Measurements from ENCODE around the gene EEF1A2.

EEF1A2 gene

GRCh38 chr20:63452821-63453523, 45.9 kb downstream of the EEF1A2 start:
- no peak for DNase-seq (ENCODE audit: low read depth in 2 of 2)

GRCh38 chr20:63452341-63452740, 46.5 kb downstream of the EEF1A2 start:
- no peak for DNase-seq (ENCODE audit: low read depth in 2 of 2)

- DNase-seq (ENCODE audit: low read depth in 2 of 2) = no peak
Observed at GRCh38 chr20:63451821-63452220, 47.1 kb downstream of the EEF1A2 start.

- DNase-seq (ENCODE audit: low read depth in 2 of 2) = no peak
Observed at GRCh38 chr20:63449796-63450730, 48.8 kb downstream of the EEF1A2 start.

GRCh38 chr20:63449025-63449424, 49.9 kb downstream of the EEF1A2 start:
- DNase-seq (ENCODE audit: low read depth in 2 of 2) = no peak

GRCh38 chr20:63448031-63448430, 50.9 kb downstream of the EEF1A2 start:
- DNase-seq (ENCODE audit: low read depth in 2 of 2) = no peak

GRCh38 chr20:63447320-63447719, 51.6 kb downstream of the EEF1A2 start:
- DNase-seq (ENCODE audit: low read depth in 2 of 2) = no peak

- no peak for DNase-seq (ENCODE audit: low read depth in 2 of 2)
Observed at GRCh38 chr20:63446216-63447024, 52.5 kb downstream of the EEF1A2 start.

GRCh38 chr20:63445075-63445734, 53.7 kb downstream of the EEF1A2 start:
- no peak for DNase-seq (ENCODE audit: low read depth in 2 of 2)

- DNase-seq (ENCODE audit: low read depth in 2 of 2) = no peak
Observed at GRCh38 chr20:63444548-63444947, 54.3 kb downstream of the EEF1A2 start.

GRCh38 chr20:63443606-63444395, 55.1 kb downstream of the EEF1A2 start:
- DNase-seq (ENCODE audit: low read depth in 2 of 2) = no peak

GRCh38 chr20:63442100-63442493, 56.8 kb downstream of the EEF1A2 start:
- DNase-seq (ENCODE audit: low read depth in 2 of 2) = peak; percentile 57 to 63

GRCh38 chr20:63441136-63442099, 57.5 kb downstream of the EEF1A2 start:
- no peak for DNase-seq (ENCODE audit: low read depth in 2 of 2)

- no peak for DNase-seq (ENCODE audit: low read depth in 2 of 2)
Observed at GRCh38 chr20:63440366-63440955, 58.4 kb downstream of the EEF1A2 start.

GRCh38 chr20:63439866-63440265, 59.0 kb downstream of the EEF1A2 start:
- DNase-seq (ENCODE audit: low read depth in 2 of 2) = no peak

- no peak for DNase-seq (ENCODE audit: low read depth in 2 of 2)
Observed at GRCh38 chr20:63438121-63438520, 60.8 kb downstream of the EEF1A2 start.
